ENCODE data around the gene AGMO. TPM values are rescaled to one million over a fixed set of nuclear protein-coding genes. Genes with fewer than 3 reads are reported as not detected.
"Not testable (repeated sequence)": the region's sequence is repeated elsewhere in the genome, so short reads cannot be mapped to it uniquely, and the experiment has no call there.

Gene AGMO
- total RNA-seq, 1 experiment from 2014 or later = 1.1 TPM

DNA sequence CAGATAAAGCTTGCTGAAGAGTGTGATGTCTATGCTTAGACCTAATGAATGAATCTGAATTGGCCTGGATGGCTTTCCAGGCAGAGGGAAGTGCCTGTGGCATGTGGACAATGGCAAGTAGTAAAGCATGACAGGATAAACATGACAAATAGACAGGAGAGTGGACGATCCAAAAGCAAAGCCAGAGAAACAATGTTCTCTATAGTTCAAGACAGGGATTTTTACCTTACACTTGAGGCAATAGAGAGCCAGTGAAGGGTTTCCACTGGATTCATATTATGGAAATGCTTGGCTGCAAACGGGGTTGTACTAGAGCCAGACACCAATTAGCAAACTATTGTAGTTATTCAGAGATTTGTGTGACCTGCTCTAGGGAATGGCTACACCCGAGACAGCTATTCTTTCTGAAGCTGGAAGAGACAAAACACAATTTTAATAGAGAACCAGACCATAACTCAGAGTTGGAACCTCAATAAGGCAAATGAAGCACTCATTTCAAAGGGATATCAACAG, 2.3 kb downstream of the AGMO start:
- no peak for DNase-seq (ENCODE audit: low read depth)

DNA sequence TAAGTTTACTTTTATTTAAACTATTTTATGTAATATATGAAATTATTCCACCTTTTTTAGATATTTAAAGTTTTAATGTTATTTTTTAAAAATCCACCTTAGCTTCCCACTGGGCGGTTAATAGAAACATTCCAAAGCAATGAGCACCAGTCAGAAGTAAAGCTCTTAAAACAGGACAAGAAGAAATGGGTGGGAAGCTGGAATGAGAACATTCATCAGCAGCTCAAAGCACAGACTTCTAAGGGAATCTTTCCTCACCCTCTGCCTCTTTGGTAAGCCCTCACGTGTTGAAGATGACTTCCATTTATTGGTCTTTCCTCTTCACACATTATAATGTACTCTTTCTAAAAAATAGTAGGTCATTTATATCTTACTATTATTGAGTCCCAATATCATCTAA, 3.1 kb downstream of the AGMO start:
- DNase-seq (ENCODE audit: low read depth) = peak; percentile 15

DNA sequence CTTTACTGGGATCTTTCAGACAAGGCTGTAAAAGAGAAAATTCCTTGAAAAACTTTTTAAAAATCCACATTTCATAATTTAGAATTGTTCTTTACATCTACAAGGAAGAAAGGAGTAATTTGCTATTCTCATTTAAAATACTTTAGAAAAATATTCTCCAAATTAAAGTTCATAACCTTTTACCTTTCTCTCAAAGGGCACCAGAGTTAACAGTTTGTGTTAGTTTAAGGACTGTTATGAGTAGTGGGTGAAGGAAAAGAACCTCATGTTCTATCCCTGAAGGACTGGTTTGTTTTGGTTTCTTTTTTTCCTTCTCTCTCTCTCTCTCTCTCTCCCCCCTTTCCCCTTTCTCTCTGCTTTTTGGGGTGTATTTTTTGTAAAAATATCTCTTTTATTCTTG, 4.1 kb downstream of the AGMO start:
- no peak for DNase-seq (ENCODE audit: low read depth)

DNA sequence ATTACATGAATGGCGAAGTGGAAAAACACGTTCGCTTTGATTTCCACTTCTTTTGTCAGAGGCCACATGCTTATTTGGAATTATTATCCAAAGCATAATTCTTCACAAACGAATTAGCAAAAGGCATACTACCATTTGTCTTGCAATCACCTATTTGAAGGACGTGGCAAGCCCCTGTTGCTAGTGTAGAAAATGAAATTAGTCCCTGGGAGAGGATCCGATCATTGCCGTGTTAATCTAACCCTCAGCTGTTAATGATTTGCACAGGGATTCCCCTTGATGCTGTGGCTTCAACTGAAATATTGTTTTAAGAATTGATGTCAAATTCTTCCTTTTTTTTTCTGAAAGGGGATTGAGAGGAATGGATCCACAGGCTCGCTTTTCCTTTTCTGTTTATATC, 4.6 kb downstream of the AGMO start:
- no peak for DNase-seq (ENCODE audit: low read depth)

DNA sequence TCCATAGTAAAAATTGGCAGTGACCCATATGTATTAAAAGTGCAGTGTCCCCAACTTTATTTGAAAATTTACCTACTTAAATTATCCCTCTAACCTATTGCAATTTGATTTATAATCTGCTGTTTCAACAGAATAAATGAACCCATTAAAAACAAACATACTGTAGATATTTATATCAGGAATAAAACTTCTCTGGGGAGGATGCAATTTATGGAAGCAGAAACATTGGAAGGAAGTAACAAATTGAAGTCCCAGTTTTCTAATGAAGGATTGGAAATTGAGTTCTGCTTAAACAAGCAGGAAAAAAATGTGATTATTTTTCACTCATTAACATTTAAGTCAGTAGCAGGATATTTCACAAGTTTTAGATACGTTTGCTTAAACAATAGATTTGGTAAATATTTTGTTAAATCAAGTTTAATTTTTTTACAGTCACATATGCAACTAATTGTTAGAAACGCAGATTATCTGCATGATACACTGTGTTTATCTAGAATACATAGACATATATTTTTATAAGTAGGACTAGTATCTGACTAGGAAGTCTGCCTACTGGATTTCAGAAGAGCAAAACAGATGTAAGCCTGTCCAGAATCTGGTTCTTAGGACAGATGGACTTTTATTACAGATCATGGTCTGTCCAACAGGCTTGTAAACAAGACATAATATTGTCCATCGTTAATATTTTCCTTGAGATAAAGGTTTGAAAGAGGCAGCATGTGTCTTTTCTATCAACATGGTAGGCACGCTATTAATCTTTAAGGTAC, 5.3 kb downstream of the AGMO start:
- DNase-seq (ENCODE audit: low read depth) = peak; percentile 10

DNA sequence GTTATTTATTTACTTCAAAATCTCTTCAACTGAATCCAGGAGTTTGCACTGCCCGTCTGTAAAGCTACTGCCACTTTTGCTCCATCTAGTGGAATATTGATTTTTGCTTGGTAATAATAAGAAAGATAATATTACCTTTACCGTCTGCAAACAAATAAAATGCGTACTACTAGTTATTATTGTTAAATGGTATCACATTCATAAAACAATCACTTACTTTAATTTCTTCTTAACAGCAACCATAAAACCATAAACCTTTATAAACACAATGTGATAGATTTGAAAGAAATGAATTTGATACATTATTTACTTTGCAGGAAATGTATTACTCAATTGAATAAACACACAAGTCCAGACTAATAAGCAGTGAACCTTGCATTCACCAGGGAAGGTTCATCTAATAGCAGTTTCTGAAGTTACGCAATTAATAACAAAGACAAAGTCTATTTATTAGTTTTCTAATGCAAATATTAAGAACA, 6.4 kb downstream of the AGMO start:
- no peak for DNase-seq (ENCODE audit: low read depth)

DNA sequence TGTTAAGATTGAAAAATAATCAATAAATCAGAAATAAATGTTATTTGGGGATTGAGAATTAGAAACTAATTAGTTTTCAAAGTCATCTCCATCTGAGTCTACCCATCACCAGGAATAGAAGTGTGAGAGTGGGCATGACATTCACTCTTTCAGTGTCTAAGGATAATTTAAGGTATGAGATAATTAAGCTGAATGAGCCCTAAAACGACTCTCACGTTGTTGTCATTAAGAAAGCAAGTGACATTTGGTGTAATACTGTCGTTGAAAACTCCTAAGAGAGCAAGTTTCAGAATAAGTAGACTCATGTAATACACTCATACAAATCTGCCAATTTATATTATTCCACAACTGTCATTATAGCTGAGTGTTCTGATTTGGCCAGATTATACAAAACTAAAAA, 7.1 kb downstream of the AGMO start:
- no peak for DNase-seq (ENCODE audit: low read depth)

DNA sequence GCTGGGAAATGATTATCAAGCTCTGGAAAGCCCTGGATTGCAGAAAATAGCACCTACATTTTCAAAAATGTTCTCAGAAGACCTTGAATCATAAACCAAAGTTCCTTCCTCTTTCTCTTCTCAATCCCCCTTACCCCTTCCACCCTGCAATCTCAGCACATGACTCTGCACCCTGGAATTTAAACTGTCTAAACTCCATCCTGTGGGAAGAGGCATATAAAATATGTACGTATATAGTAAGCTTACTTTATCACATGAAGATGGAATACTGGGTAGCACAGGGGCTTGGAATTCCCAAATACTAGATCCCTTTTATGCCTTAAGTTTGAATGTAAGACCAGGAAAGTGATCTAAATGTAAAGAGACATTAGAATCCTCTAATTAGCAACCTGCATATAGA, 7.7 kb downstream of the AGMO start:
- DNase-seq (ENCODE audit: low read depth) = peak; percentile 21

DNA sequence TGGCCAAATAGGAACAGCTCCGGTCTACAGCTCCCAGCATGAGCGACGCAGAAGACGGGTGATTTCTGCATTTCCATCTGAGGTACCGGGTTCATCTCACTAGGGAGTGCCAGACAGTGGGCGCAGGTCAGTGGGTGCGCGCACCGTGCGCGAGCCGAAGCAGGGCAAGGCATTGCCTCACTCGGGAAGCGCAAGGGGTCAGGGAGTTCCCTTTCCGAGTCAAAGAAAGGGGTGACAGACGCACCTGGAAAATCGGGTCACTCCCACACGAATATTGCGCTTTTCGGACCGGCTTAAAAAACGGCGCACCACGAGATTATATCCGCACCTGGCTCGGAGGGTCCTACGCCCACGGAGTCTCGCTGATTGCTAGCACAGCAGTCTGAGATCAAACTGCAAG, 14.5 kb downstream of the AGMO start:
- not testable (repeated sequence) for DNase-seq (ENCODE audit: low read depth)

DNA sequence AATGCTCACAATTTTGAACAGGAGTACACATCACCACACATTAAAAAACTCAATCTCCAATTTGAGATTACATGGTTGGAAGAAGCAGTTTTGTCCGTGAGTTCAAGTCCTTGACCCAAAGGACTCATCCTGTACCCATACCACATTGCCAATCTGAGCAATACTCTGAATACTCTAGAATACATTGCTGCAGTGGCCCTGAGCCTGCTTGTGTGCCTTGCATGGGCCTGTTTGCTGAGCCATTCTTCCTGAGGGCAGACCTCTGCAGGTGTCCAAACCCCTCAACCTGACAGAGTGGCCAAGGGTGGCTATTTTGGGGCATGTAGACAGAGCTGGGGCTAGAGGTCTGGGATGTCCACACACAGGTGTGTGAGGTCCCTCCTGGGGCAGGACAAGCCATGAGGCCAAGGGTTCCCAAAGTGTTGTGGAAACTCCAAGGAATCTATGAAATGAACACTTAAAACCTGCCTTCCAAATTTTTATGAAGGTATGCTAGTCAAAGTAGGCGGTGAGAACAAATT, 15.5 kb downstream of the AGMO start:
- no peak for DNase-seq (ENCODE audit: low read depth)

DNA sequence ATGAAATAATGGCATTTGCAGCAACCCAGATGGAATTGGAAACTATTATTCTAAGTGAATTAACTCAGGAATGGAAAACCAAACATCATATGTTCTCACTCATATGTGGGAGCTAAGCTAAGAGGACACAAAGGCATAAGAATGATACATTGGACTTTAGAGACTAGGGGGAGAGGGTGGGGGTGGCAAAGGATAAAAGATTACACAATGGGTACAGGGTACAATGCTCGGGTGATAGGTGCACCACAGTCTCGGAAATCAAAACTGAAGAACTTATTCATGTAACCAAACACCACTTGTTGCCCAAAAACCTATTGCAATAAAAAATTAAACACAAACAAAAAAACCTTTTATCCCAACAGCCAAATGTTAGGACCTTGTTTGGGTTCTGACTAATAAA, 17.8 kb downstream of the AGMO start:
- DNase-seq (ENCODE audit: low read depth) = no peak

DNA sequence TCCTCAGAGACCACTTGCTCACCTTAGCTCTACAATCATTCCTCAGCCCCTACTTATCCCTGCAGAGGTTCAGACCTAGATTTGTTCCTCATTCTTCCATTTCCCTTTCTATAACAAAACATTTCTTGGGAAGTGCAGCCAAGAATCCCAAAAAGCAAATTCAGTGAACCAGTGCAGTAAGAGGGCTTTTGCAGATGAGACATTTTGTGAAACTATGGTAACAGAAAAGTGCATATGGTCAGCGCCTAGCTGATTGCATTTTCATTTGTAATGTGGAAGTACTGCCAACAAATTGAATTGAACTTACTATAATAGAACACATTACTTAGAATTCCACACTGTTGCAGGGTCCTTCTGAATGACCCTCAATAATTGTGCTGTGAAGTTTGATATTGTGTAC, 18.6 kb downstream of the AGMO start:
- DNase-seq (ENCODE audit: low read depth) = no peak

DNA sequence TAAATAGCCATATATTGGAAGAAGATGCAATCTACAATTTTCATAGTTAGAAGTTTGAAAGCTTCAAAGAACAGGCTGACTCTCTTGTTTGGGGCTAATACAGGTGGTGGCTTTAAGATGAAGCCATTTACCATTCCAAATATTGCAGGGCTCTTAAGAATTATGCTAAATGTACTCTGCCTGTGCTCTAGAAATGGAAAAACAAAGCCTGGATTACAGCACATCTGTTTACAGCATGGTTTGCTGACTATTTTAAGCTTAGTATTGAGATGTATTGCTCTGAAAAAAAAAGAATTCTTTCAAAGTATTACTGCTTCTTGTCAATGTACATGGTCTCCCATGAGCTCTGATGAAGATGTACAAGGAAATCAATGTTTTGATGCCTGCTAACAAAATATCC, 34.2 kb downstream of the AGMO start:
- DNase-seq (ENCODE audit: low read depth) = no peak

DNA sequence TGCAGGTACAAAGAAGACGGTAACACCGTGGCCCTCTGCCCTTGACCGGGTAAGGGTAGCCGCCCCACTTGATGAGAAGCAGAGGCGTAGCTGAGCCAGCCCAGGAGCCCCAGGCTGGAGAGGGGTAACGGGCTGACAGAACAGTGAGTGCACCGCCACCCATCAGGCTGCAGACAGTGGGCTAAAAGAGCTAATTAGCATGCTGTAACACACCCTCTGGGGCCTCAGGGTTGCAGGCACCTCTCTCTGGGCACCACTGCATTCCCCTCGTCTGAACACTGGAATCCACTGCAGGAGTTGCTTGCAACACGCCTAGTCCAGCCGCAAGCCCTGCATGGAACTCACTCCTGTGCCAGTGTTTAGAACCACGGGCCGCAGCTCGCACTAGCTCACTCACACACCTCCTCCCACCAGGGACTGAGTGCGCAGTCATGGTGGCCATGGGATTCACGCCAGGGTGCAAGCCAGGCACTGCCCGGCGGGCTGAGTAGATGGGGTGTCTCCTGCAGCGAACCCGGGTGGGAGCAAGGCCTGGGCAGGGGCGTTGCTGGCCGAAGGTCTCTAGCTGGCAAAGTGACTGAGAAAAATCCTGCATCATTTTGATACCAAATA, 36.1 kb downstream of the AGMO start:
- no peak for DNase-seq (ENCODE audit: low read depth)

DNA sequence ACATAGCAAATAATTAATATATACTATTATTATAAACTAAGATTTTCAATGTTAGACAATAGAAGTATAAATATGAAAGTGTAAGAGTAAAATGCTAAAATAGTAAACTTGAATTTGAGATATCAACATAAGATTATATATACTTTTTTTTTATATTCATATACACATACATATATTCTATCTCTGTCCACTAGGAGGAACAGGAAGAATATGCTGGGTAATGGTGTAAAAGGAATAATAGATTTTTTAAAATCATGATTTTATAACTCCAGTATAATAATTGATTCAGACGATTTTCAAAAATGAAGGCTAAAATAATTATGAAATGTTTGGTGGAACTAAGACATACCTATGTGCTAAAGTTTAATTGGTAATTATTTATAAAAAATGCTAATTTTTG, 37.7 kb downstream of the AGMO start:
- DNase-seq (ENCODE audit: low read depth) = no peak

DNA sequence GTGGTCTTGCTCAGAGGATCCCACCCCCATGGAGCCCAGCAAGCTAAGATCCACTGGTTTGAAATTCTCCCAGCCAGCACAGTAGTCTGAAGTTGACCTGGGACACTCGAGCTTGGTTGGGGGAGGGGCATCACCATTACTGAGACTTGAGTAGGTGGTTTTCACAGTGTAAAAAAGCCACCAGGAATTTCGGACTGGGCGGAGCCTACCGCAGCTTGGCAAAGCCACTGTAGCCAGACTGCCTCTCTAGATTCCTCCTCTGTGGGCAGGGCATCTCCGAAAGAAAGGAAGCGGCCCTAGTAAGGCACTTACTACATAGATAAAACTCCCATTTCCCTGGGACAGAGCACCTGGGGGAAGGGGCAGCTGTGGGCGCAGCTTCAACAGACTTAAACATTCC, 44.0 kb downstream of the AGMO start:
- not testable (repeated sequence) for DNase-seq (ENCODE audit: low read depth)

DNA sequence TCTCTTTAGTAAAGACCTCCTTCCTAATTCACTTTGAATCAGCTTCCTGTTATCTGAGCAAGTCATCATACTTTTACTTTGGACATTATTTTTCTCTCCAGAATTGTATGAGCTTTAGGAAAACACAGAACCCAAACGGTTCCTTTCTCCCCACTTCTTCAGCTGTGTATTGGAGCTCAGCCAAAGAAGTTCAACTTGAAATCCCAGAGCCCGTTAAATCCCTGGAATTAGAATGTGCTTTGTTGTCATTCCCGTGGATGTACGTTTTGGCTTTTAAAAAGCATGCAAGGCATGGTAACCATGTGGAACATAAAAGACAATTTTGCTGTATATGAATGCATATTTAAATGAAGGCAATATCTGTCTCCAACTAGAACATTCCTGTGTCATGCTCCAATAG, 46.6 kb downstream of the AGMO start:
- DNase-seq (ENCODE audit: low read depth) = peak; percentile 20

DNA sequence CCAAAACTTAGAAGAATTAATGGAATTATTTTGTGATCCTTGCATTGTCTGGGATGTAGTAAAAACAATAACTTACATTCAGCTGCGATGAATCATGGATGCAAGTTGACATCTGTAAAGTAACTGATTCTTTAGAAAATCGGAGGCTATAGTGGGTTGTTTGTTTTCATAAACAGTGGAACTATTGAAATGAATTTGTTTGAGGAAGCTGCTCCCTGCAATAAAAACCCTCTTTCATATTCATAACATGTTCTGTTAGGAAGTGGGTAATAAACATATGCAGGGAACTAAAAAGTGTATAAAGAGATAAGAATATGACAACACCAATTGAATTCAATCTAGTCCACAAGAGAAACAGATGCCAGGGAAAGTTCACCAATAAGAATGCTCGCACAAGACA, 53.6 kb downstream of the AGMO start:
- DNase-seq (ENCODE audit: low read depth) = peak; percentile 60

DNA sequence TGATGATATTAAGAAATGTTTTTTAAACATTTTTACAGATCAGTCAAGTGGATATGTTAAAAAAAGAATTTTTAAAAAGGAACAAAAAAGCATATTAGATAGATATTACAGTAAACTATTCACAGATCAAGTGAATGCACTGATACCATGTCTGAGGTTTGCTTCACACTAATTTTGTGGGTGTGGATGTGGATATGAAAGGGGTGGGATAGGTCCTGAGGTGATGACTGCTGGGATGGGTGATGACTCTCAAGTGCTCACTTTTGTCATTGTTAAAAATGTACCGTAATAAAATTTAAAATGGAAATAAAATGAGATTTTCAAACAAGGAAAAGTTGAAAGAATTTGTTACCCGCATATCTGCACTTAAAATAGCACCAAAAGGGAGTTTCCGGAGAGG, 54.1 kb downstream of the AGMO start:
- no peak for DNase-seq (ENCODE audit: low read depth)

DNA sequence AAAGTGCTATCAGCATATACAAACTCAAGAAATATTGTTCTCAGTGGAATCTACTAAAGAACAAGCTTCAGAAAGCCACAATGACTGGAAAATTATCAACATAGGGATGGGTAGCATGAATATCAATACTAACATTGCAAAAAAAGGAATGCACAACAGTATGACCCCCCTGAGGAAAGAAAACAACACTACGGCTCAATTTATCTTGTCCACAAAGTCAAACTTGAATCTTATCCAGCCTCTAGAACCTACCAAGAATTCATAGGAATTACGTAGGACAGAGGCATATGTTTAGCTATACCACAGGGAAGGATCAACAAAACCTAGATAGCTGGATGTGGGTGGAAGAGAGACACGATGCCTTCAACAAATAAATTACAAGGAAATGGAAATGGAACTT, 54.6 kb downstream of the AGMO start:
- DNase-seq (ENCODE audit: low read depth) = peak; percentile 24

DNA sequence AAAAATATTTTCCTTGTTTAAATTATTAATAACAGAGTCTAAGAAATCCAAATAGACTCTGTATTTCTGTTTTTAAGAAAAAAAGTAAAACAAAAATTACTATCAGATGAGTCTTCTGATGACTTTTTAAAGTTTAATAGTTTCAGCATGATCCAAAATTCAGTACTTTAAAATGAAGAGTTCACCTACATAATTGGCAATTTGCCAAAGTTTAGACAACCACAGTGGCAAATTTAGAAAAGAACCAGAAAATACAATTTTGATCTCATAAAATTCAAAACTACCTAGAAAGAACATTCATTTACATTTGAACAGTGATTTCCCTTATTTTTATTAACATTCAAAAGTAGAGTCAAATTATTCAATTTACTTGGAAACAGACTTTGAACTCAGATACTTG, 56.1 kb downstream of the AGMO start:
- no peak for DNase-seq (ENCODE audit: low read depth)

DNA sequence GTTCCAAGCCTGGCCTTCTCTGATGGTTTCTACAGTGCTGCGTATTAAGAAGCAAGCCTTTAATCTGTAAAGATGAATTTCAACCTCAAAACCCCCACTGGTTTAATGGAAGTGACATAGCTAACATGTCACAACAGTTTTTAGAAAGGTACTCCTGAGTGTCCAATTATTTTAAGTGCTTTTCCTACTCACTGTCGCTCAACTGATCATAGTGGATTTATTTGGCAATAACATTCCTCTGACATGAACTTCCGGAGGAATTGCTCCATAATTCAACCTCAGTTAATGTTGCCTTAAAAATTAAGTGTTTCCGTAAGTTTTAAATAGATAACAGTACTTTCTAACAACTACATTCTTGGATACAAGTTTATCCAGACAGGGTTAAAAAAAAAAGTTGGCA, 57.5 kb downstream of the AGMO start:
- no peak for DNase-seq (ENCODE audit: low read depth)

DNA sequence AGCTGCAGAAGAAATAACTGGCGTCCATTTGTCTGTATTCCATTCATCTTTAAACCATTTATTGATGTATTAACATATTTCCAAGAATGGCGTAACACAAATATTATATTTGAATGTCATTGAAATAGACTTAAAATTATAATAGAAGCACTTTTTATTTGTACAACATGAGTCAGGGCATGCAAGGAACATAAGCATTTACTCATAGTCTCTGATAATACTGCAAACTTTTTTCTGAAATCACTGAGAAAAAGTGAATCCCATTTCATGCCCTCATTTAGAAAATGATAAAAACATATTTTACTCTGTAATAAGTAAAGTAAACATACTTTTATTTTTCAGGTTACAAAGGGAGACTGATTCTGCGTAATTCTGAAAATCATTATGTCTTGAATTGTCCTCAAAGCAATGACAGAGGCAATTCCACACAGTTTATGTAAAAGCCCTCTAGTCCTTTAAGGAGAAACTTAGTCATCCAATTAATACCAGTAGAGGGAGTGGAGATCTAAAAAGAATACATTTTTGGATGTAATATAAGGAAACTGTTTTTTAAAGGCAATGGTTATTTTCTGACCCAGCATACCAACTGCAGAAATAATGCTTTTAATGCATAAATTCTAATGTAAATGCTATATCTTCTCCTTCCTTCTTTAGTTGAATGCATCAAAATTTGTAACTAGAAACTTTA, 58.1 kb downstream of the AGMO start:
- DNase-seq (ENCODE audit: low read depth) = peak; percentile 15

Measured in RPMI7951 (cell line).